Transverse colon (tissue), 4 donors: ENCODE measurements around the gene OR5H2.

Experiments
- CTCF ChIP-seq, 5 experiments: fragments of 200-600 bp in 3 of 5; fragments of 450-650 bp in 2 of 5; sonication (generic) in 3 of 5; IDR thresholded peaks; 1 replicate in 2 of 5; 2 replicates in 3 of 5; pipeline ENCODE4 v1.5.1; 2016 to 2017; ENCODE audit warnings: antibody characterized with exemption in 5 of 5, inconsistent platforms in 3 of 5, mild to moderate bottlenecking in 2 of 5, moderate library complexity in 1 of 5
- EP300 ChIP-seq: sonication (generic); formaldehyde crosslinking; IDR thresholded peaks from one replicate; pipeline ENCODE4 v1.6.1; 2017; ENCODE audit warnings: antibody characterized with exemption, low read depth
- POLR2AphosphoS5 ChIP-seq, 3 donors: sonication (generic); formaldehyde crosslinking; IDR thresholded peaks; one replicate each; pipeline ENCODE4 v1.6.1; 2016; ENCODE audit warnings: antibody characterized with exemption in 3 of 3

DNA sequence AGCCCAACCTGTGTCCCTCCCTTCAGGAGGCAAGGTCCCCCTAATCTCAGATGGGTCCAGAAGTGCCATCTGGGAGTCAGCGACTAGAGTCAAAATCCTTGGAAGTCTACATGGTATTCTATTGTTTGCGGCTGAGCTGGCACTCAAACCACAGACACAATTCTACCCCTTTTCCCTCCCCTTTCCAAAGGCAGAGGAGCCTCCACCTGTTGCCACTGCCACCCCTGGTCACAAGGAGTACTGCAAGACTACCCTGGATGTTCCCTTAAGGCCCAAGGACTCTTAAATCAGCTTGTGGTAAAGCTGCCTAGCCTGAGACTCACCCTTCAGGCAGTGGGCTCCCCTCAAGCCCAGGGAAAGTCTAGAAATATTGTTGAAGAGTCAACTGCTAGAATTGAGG is 22.6 kb upstream of the OR5H2 start:
- TF ChIP-seq POLR2AphosphoS5 (IDR thresholded peaks at IDR 0.05) (no peak), CTCF (IDR thresholded peaks at IDR 0.05) (no peak), EP300 (no peak)
